Smooth muscle cell (in vitro differentiated cells): ENCODE data around the gene SLC18B1. TPM values are rescaled to one million over a fixed set of nuclear protein-coding genes. Genes with fewer than 3 reads are reported as not detected.

Source experiments
- DNase-seq: peaks from one replicate; lab custom pipeline; 2025; ENCODE audit not compliant: unreplicated experiment; lab: John Stamatoyannopoulos, UW
- H2AFZ ChIP-seq: fragments of 200-600 bp; sonication (generic); 2 replicates; pipeline ENCODE4 v1.6.0; 2016; ENCODE audit warnings: antibody characterized with exemption, low read depth, mild to moderate bottlenecking
- H3F3A ChIP-seq: fragments of 200-600 bp; sonication (generic); 2 replicates; pipeline ENCODE4 v1.6.0; 2017; ENCODE audit warnings: antibody characterized with exemption, low read depth
- H3K27ac ChIP-seq: fragments of 200-600 bp; sonication (generic); 2 replicates; pipeline ENCODE4 v1.5.1; 2016; ENCODE audit warnings: low read depth, mild to moderate bottlenecking
- H3K27me3 ChIP-seq: fragments of 200-600 bp; sonication (generic); 2 replicates; pipeline ENCODE4 v1.6.1; 2016; ENCODE audit warnings: low read depth, mild to moderate bottlenecking
- H3K36me3 ChIP-seq: fragments of 200-600 bp; sonication (generic); 2 replicates; pipeline ENCODE4 v1.5.1; 2016; ENCODE audit warnings: low read depth
- H3K4me1 ChIP-seq: fragments of 200-600 bp; sonication (generic); 2 replicates; pipeline ENCODE4 v1.5.1; 2016; ENCODE audit warnings: low read depth
- H3K4me2 ChIP-seq: fragments of 200-600 bp; sonication (generic); 2 replicates; pipeline ENCODE4 v1.6.0; 2016; ENCODE audit warnings: mild to moderate bottlenecking
- H3K4me3 ChIP-seq: fragments of 200-600 bp; sonication (generic); 2 replicates; pipeline ENCODE4 v1.5.1; 2016; ENCODE audit warnings: mild to moderate bottlenecking
- H3K79me2 ChIP-seq: fragments of 200-600 bp; sonication (generic); 2 replicates; pipeline ENCODE4 v1.6.0; 2016; ENCODE audit warnings: low read depth, mild to moderate bottlenecking
- H3K9ac ChIP-seq: fragments of 200-600 bp; sonication (generic); 2 replicates; pipeline ENCODE4 v1.6.0; 2016; ENCODE audit warnings: low read depth
- H3K9me3 ChIP-seq: fragments of 200-600 bp; sonication (generic); replicated peaks from 2 replicates; pipeline ENCODE4 v1.5.1; 2016; ENCODE audit warnings: low read depth
- H4K20me1 ChIP-seq: fragments of 200-600 bp; sonication (generic); 2 replicates; pipeline ENCODE4 v1.6.0; 2016; ENCODE audit warnings: low read depth
- WGBS: methylation state at CpG from one replicate; pipeline ENCODE4 v1.1.7; 2016; ENCODE audit warnings: low lambda C conversion rate; 5-methylcytosine and 5-hydroxymethylcytosine counted together
- polyA plus RNA-seq: library from polyadenylated mRNA; unstranded; fragments of >200 nt; fragmentation: Nextera tagmentation; extraction: Ambion mirVana; gene quantifications from 2 replicates; pipeline ENCODE4 v1.2.1, GENCODE V29; 2016
- total RNA-seq: library from RNA; depleted of rRNA; stranded (reverse); fragments of >200 nt; gene quantifications from 2 replicates; pipeline ENCODE4 v1.2.3, GENCODE V29; 2014
- TF ChIP-seq, protein P1 (sequence below): fragments of 200-600 bp; sonication (generic); IDR thresholded peaks from 2 replicates; pipeline ENCODE4 v1.5.1; 2017; ENCODE audit warnings: borderline replicate concordance, mild to moderate bottlenecking, antibody characterized with exemption; ENCODE audit not compliant: insufficient read depth, poor library complexity, severe bottlenecking

The SLC18B1 gene
- total and polyA plus RNA-seq, 2 experiments from 2014 or later = 7.1 to 7.8 TPM

DNA sequence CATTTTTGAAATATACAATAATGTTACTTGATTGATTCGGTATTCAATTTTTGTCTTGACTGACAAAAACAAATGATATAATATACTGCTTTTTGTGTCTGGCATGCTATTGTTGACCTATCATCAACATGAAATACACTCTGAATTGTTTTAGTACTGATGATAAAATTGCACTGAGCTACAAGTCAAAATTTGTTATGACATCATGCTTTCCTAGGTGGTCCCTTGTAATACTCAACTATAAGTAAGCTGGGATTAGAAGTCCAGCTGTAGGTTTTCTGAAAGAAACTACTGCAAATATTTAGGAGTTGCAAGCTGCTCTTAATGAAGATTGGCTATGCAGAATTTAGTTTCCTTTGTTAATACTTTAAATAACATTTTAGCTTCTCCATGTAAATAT lies 32.9 kb downstream of the SLC18B1 start:
- no peak overlapping the region for H2AFZ ChIP-seq
- no peaks in the 10 kb centered on the region for H3K36me3 ChIP-seq
- DNase-seq = no peak
- no peak overlapping the region for H3K4me3 ChIP-seq
- H3K79me2 ChIP-seq = no peaks in the 10 kb centered on the region
- no peaks in the 10 kb centered on the region for H3K27me3 ChIP-seq
- H3K9me3 ChIP-seq = no peaks in the 10 kb centered on the region
- no peak overlapping the region for H3K4me2 ChIP-seq
- TF ChIP-seq, protein P1, sequence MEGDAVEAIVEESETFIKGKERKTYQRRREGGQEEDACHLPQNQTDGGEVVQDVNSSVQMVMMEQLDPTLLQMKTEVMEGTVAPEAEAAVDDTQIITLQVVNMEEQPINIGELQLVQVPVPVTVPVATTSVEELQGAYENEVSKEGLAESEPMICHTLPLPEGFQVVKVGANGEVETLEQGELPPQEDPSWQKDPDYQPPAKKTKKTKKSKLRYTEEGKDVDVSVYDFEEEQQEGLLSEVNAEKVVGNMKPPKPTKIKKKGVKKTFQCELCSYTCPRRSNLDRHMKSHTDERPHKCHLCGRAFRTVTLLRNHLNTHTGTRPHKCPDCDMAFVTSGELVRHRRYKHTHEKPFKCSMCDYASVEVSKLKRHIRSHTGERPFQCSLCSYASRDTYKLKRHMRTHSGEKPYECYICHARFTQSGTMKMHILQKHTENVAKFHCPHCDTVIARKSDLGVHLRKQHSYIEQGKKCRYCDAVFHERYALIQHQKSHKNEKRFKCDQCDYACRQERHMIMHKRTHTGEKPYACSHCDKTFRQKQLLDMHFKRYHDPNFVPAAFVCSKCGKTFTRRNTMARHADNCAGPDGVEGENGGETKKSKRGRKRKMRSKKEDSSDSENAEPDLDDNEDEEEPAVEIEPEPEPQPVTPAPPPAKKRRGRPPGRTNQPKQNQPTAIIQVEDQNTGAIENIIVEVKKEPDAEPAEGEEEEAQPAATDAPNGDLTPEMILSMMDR = no peak
- no peak overlapping the region for H3K27ac ChIP-seq
- WGBS = 90% methylated on average over 1 of the region's 1 CpG
- no peaks in the 10 kb centered on the region for H3K4me1 ChIP-seq
- no peak overlapping the region for H3K9ac ChIP-seq
- no peaks in the 10 kb centered on the region for H4K20me1 ChIP-seq
- H3F3A ChIP-seq = no peaks in the 10 kb centered on the region

DNA sequence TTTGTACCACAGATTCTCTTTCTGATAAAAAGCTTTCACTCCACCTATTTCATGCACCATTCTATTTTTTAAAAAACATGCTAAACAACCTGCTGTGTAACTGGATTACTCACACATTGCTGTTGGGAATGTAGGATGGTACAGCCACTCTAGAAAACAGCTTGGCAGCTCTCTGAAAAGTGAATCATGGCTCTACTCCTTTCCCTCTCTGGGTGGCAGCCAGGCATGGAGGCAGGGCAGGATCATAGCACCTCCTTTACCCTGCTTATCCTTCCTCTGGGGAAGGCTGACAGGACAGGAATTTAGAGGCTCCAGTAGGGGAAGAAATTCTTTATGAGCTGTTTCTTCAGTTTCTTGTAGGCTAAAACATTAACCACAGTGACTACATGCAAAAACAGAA lies 34.1 kb downstream of the SLC18B1 start:
- H2AFZ ChIP-seq = no peak overlapping the region
- no peaks in the 10 kb centered on the region for H3K4me1 ChIP-seq
- DNase-seq = no peak
- peak overlapping the region; percentile 5 for H3K4me2 ChIP-seq
- H3K27me3 ChIP-seq = no peaks in the 10 kb centered on the region
- no peak overlapping the region for H3K9ac ChIP-seq
- no peaks in the 10 kb centered on the region for H3K36me3 ChIP-seq
- no peaks in the 10 kb centered on the region for H3K79me2 ChIP-seq
- H3K4me3 ChIP-seq = no peak overlapping the region
- H3F3A ChIP-seq = no peaks in the 10 kb centered on the region
- H4K20me1 ChIP-seq = no peaks in the 10 kb centered on the region
- no peaks in the 10 kb centered on the region for H3K9me3 ChIP-seq
- TF ChIP-seq, protein P1 = no peak
- H3K27ac ChIP-seq = no peak overlapping the region

DNA sequence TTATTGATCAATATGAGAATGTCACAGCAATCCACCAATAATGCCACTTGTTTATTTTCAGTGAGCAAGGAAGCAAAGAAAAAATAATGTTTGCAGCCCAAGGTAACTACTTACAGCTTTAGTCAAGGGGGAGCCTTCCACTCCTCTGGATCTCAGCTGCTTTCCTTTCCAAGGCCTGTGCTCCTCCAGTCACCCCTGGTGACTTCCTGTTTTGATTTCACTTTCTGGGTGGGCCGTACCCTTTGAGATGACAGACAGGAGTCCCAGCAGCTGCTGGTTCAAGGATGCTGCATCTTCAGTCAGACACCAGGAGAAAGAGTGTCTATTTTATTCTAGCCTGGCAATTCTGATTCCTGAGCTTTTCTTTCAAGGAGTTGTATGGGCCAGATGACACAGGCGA lies 35.2 kb downstream of the SLC18B1 start:
- Histone ChIP-seq H3K27ac (no peak overlapping the region), H3F3A (no peaks in the 10 kb centered on the region), H3K9ac (no peak overlapping the region), H3K27me3 (no peaks in the 10 kb centered on the region), H4K20me1 (no peaks in the 10 kb centered on the region), H3K4me2 (no peak overlapping the region), H3K4me3 (no peak overlapping the region), H2AFZ (no peak overlapping the region), H3K9me3 (no peaks in the 10 kb centered on the region), H3K79me2 (no peaks in the 10 kb centered on the region), H3K36me3 (no peaks in the 10 kb centered on the region), H3K4me1 (no peaks in the 10 kb centered on the region)
- TF ChIP-seq, protein P1 = no peak
- no peak for DNase-seq
- WGBS = 90% methylated on average over 2 of the region's 2 CpGs

DNA sequence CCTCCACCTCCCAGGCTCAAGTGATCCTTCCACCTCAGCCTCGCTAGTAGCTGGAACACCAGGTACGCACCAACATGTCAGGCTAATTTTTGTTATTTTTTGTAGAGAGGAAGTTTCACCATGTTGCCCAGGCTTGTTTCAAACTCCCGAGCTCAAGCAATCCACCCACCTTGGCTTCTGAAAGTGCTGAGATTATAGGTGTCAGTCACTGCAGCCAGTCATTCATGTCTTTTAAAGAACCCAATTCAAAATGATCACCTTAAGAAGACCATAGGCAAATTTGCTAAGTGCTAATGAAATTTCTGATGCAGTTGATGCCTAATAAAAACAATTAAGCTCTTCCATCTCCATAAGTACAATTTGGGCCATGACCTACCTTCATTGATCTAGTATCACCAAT lies 38.2 kb downstream of the SLC18B1 start:
- Histone ChIP-seq H3K27ac (no peak overlapping the region), H3K79me2 (no peaks in the 10 kb centered on the region), H3K36me3 (no peaks in the 10 kb centered on the region), H2AFZ (no peak overlapping the region), H3K4me3 (no peak overlapping the region), H3F3A (no peaks in the 10 kb centered on the region), H3K4me2 (no peak overlapping the region), H3K9me3 (no peaks in the 10 kb centered on the region), H3K27me3 (peaks cover 6% of the 10 kb centered on the region), H4K20me1 (no peaks in the 10 kb centered on the region), H3K9ac (no peak overlapping the region), H3K4me1 (no peaks in the 10 kb centered on the region)
- no peak for DNase-seq
- 96% methylated on average over 3 of the region's 3 CpGs for WGBS
- TF ChIP-seq, protein P1 = no peak
